SJSA1 (cell line): ENCODE measurements around the gene PDE4B. TPM values are rescaled to one million over a fixed set of nuclear protein-coding genes. Genes with fewer than 3 reads are reported as not detected.

ENCODE experiments used
- DNase-seq, 2 experiments: peaks; one replicate each; pipeline ENCODE4 v3.0.0-alpha.2; 2015 to 2020; ENCODE audit warnings: low spot score in 2 of 2, low read depth in 1 of 2
- H3K27ac ChIP-seq: fragments of 250-450 bp; sonication (Bioruptor Pico); 2 replicates; pipeline ENCODE4 v1.5.1; 2020; ENCODE audit warnings: mild to moderate bottlenecking, moderate library complexity
- H3K27me3 ChIP-seq: fragments of 250-450 bp; sonication (Bioruptor Pico); replicated peaks from 2 replicates; pipeline ENCODE4 v1.5.1; 2020; ENCODE audit warnings: mild to moderate bottlenecking, moderate library complexity
- H3K36me3 ChIP-seq: fragments of 250-450 bp; sonication (Bioruptor Pico); 2 replicates; pipeline ENCODE4 v1.5.1; 2020; ENCODE audit warnings: mild to moderate bottlenecking
- H3K4me1 ChIP-seq: fragments of 250-450 bp; sonication (Bioruptor Pico); replicated peaks from 2 replicates; pipeline ENCODE4 v1.6.1; 2021; ENCODE audit warnings: mild to moderate bottlenecking
- H3K4me3 ChIP-seq: fragments of 250-450 bp; sonication (Bioruptor Pico); 2 replicates; pipeline ENCODE4 v1.5.1; 2020; ENCODE audit warnings: mild to moderate bottlenecking
- H3K9me3 ChIP-seq: fragments of 250-450 bp; sonication (Bioruptor Pico); replicated peaks from 2 replicates; pipeline ENCODE4 v1.5.1; 2020; ENCODE audit warnings: mild to moderate bottlenecking
- total RNA-seq: library from RNA; depleted of rRNA; stranded (reverse); fragments of >200 nt; shearing (Covaris generic); gene quantifications from 2 replicates; pipeline ENCODE4 v1.2.3, GENCODE V29; 2014

The PDE4B gene
- total RNA-seq, 1 experiment from 2014 or later: 12.4 TPM

DNA sequence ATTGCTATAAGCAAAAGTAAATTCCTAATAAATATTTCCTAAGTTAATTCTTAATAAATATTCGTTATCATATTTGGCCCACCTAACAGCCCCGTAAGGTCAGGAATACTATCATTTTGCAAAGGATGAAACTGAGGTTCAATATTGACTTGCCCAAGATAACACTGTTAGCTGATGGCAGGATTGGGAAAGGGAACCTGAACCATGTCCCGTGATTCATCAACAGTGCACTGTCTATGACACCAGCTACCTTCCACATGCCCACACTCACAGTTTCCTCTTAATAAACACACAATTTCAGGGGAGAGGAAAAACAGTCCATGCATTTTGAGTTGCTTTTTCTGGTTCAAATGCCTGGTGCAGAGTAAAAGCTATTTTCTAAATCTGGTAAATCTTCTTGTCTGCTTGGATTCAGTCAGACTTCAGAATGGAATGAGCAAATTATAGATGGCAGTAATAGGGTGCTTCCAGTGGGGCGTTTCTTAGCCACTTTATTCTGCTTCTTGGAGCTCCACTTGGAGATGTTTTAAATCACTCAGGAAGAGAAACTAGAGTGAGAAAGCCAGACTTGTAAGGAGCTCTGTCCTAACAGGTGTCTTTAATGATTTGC, 354.6 kb downstream of the PDE4B start:
- H3K27ac ChIP-seq: no peak overlapping the region
- no peaks in the 10 kb centered on the region for H3K4me1 ChIP-seq

DNA sequence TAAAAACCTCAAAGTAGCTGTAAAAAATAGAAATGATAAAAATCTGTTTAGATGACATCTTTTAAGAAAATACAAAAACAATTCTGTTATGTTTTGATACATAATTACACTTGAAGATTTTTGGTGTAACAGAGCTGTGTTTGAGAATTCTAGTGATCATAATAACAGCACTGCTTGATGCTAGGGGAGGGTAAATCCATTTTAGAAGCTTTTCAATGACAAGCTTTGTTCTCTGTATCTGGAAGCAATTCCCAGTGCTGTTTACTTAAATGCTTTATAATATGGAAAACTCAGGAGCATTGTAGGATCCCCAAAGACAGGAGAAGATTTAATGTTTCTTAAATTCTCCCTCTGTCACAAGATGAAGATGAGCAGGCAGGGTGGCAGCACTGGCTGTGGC, 359.3 kb downstream of the PDE4B start:
- no peak for DNase-seq
- Histone ChIP-seq H3K4me1 (no peaks in the 10 kb centered on the region), H3K9me3 (no peaks in the 10 kb centered on the region), H3K4me3 (no peak overlapping the region), H3K36me3 (no peaks in the 10 kb centered on the region), H3K27me3 (no peaks in the 10 kb centered on the region; the same call in 1 of the 2 replicates), H3K27ac (no peak overlapping the region)

More for the DNA sequence above, 354.6 kb downstream of the PDE4B start:
- Histone ChIP-seq H3K36me3 (no peaks in the 10 kb centered on the region), H3K27me3 (no peaks in the 10 kb centered on the region; the same call in 1 of the 2 replicates), H3K4me3 (no peak overlapping the region), H3K9me3 (no peaks in the 10 kb centered on the region)
- DNase-seq: no peak

DNA sequence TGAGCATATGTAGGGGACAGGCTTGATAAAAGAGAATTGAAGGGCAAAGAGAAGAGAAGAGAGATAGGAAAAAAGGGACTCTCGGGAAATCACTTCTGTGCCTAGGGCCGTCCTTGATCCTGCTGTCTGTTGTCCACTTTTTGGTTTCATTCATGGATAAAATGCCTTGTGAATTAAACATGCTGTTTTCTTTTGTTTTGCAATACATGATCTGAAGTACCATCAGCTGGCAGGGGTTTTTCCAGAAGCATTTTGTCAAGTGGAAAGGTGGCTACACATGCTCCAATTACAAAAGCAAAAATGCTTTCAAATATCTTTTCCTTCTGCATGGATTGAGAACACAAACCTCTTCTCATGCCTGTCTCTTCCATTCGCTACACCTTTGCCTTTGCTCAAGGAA, 361.7 kb downstream of the PDE4B start:
- Histone ChIP-seq H3K4me1 (no peaks in the 10 kb centered on the region), H3K4me3 (no peak overlapping the region), H3K9me3 (no peaks in the 10 kb centered on the region), H3K27me3 (no peaks in the 10 kb centered on the region; the same call in 1 of the 2 replicates), H3K27ac (no peak overlapping the region), H3K36me3 (no peaks in the 10 kb centered on the region)
- no peak for DNase-seq

- DNase-seq: no peak
- H3K27me3 ChIP-seq: no peaks in the 10 kb centered on the region; the same call in 1 of the 2 replicates
- H3K27ac ChIP-seq: no peak overlapping the region
- no peak overlapping the region for H3K4me3 ChIP-seq
- no peaks in the 10 kb centered on the region for H3K4me1 ChIP-seq
- H3K36me3 ChIP-seq: no peaks in the 10 kb centered on the region
- no peaks in the 10 kb centered on the region for H3K9me3 ChIP-seq
Observed at GRCh38 chr1:66156144-66156543, 363.4 kb downstream of the PDE4B start.

DNA sequence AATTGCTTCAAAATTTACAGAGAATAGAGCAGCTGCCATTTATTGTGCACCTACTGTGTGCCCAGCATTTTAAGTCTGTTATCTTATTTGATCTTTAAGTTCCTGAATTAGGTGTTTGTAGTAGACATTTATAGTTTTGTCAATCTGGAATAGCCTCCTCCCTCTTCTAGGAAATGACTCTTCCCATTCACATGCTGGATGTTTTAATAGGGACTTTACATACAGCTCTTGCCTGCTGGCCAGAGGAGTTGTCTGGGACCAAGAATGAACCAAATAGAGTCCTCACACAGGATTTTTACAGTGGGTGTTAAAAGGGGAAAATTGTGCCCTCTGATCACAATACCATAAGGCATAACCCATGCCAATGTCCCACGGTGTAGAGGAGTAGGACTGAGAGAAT, 367.1 kb downstream of the PDE4B start:
- no peaks in the 10 kb centered on the region for H3K36me3 ChIP-seq
- H3K9me3 ChIP-seq: no peaks in the 10 kb centered on the region
- H3K27ac ChIP-seq: no peak overlapping the region
- no peak for DNase-seq
- H3K27me3 ChIP-seq: 0 out of 2 replicates have a peak, but pooled peaks cover 4% of the 10 kb centered on the region
- no peaks in the 10 kb centered on the region for H3K4me1 ChIP-seq
- no peak overlapping the region for H3K4me3 ChIP-seq

DNA sequence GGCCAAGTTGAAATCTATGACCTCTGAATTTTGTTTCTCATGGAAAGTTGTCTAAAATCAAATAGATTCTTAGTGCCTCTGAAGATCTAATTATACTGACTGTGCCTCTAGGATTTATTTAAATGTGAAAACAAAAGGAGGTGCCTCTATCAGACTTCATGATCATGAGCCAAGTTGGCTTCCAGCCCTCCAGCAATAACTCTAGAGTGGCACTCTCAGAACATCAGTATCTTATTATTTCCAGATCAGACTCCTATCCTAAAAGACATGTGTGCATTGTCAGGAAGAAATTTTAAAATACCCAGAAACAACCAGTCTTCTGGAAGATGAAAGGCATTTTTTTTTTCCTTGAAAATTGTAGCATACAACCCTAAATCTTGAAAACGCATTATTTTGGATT, 368.0 kb downstream of the PDE4B start:
- H3K27me3 ChIP-seq: 0 out of 2 replicates have a peak, but pooled peaks cover 4% of the 10 kb centered on the region
- no peaks in the 10 kb centered on the region for H3K4me1 ChIP-seq
- H3K27ac ChIP-seq: no peak overlapping the region
- H3K4me3 ChIP-seq: no peak overlapping the region
- H3K36me3 ChIP-seq: no peaks in the 10 kb centered on the region
- DNase-seq: no peak
- H3K9me3 ChIP-seq: no peaks in the 10 kb centered on the region

GRCh38 chr1:66166753-66167152, 374.1 kb downstream of the PDE4B start:
- no peaks in the 10 kb centered on the region for H3K36me3 ChIP-seq
- H3K27me3 ChIP-seq: peaks cover 17% of the 10 kb centered on the region; the same call in 1 of the 2 replicates
- no peak overlapping the region for H3K4me3 ChIP-seq
- H3K27ac ChIP-seq: no peak overlapping the region
- no peak for DNase-seq
- H3K4me1 ChIP-seq: no peaks in the 10 kb centered on the region
- H3K9me3 ChIP-seq: no peaks in the 10 kb centered on the region

- Histone ChIP-seq H3K4me1 (no peaks in the 10 kb centered on the region), H3K4me3 (no peak overlapping the region), H3K9me3 (no peaks in the 10 kb centered on the region), H3K36me3 (no peaks in the 10 kb centered on the region), H3K27me3 (peaks cover 17% of the 10 kb centered on the region; the same call in 1 of the 2 replicates), H3K27ac (no peak overlapping the region)
- DNase-seq: no peak
Observed at GRCh38 chr1:66167267-66167666, 374.6 kb downstream of the PDE4B start.

GRCh38 chr1:66168467-66168887, 375.8 kb downstream of the PDE4B start:
- DNase-seq: no peak
- H3K27me3 ChIP-seq: peaks cover 13% of the 10 kb centered on the region; the same call in 1 of the 2 replicates
- no peak overlapping the region for H3K4me3 ChIP-seq
- no peaks in the 10 kb centered on the region for H3K4me1 ChIP-seq
- no peak overlapping the region for H3K27ac ChIP-seq
- H3K36me3 ChIP-seq: no peaks in the 10 kb centered on the region
- no peaks in the 10 kb centered on the region for H3K9me3 ChIP-seq

- H3K9me3 ChIP-seq: no peaks in the 10 kb centered on the region
- H3K27ac ChIP-seq: no peak overlapping the region
- DNase-seq: no peak
- H3K4me3 ChIP-seq: no peak overlapping the region
- peaks cover 13% of the 10 kb centered on the region; the same call in 1 of the 2 replicates for H3K27me3 ChIP-seq
- no peaks in the 10 kb centered on the region for H3K4me1 ChIP-seq
- H3K36me3 ChIP-seq: no peaks in the 10 kb centered on the region
Observed at GRCh38 chr1:66168948-66169671, 376.4 kb downstream of the PDE4B start.

- no peaks in the 10 kb centered on the region for H3K9me3 ChIP-seq
- H3K4me1 ChIP-seq: no peaks in the 10 kb centered on the region
- no peak overlapping the region for H3K4me3 ChIP-seq
- no peak overlapping the region for H3K27ac ChIP-seq
- no peak for DNase-seq
- H3K27me3 ChIP-seq: peaks cover 13% of the 10 kb centered on the region; the same call in 1 of the 2 replicates
- no peaks in the 10 kb centered on the region for H3K36me3 ChIP-seq
Observed at GRCh38 chr1:66172272-66172671, 379.6 kb downstream of the PDE4B start.

- Histone ChIP-seq H3K27me3 (no peaks in the 10 kb centered on the region), H3K36me3 (no peaks in the 10 kb centered on the region), H3K4me3 (no peak overlapping the region), H3K4me1 (no peaks in the 10 kb centered on the region), H3K27ac (no peak overlapping the region), H3K9me3 (no peaks in the 10 kb centered on the region)
- DNase-seq: no peak
Observed at GRCh38 chr1:66175098-66175497, 382.4 kb downstream of the PDE4B start.

DNA sequence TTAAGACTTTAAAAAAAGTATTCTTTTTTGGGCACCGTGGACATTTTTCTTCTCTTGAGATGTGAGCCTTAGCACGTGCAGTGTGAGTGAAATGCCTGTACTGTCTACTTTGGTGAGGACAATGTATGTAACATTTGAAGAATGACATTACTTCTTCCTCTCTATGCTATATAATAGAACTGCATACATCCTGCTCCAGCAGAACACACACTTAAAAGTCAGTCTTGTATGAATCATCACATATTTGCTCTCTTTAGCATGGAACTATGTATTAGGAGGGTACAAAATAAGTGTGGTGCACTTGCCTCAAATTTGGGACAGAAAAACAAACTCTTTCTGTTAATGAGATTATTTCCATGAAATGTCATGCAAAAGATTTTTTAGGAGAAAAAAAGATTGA, 382.9 kb downstream of the PDE4B start:
- no peaks in the 10 kb centered on the region for H3K36me3 ChIP-seq
- H3K27ac ChIP-seq: no peak overlapping the region
- H3K4me1 ChIP-seq: no peaks in the 10 kb centered on the region
- no peak overlapping the region for H3K4me3 ChIP-seq
- no peaks in the 10 kb centered on the region; the same call in 1 of the 2 replicates for H3K27me3 ChIP-seq
- H3K9me3 ChIP-seq: no peaks in the 10 kb centered on the region
- no peak for DNase-seq

GRCh38 chr1:66176012-66176715, 383.5 kb downstream of the PDE4B start:
- no peak overlapping the region for H3K4me3 ChIP-seq
- DNase-seq: no peak
- H3K27me3 ChIP-seq: no peaks in the 10 kb centered on the region; the same call in 1 of the 2 replicates
- no peak overlapping the region for H3K27ac ChIP-seq
- no peaks in the 10 kb centered on the region for H3K4me1 ChIP-seq
- H3K36me3 ChIP-seq: no peaks in the 10 kb centered on the region
- no peaks in the 10 kb centered on the region for H3K9me3 ChIP-seq
